NCI-H748 treated with DMSO at 0.1 percent for 48 hours (cell line): ENCODE results near the gene TTC33.
"Not testable (repeated sequence)": the region's sequence is repeated elsewhere in the genome, so short reads cannot be mapped to it uniquely, and the experiment has no call there.

ENCODE experiments used
- DNase-seq: peaks from one replicate; lab custom pipeline; 2025; lab: John Stamatoyannopoulos, UW

Gene TTC33

GRCh38 chr5:40614923-40615585 lies 140.7 kb downstream of the TTC33 start:
- no peak for DNase-seq

DNA sequence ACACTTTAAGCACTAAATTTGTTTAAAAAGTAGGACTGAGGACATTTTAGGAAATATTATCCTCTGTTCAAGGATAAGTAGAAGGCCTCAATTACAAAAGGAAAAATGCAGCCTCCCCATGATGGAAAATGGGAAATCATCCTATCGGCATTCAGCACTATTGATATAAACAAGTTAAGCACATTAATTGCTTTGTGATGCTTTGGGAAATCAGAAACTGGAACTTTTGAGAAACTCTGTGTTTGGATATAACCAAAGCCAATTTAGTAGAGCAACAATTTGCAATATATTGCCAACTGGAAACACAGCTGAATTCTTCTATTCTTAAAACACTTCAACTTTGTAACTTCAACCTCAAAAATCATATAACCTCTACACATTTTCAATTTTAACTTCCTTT lies 141.3 kb downstream of the TTC33 start:
- DNase-seq = no peak

GRCh38 chr5:40607202-40607601 lies 148.6 kb downstream of the TTC33 start:
- DNase-seq = no peak

DNA sequence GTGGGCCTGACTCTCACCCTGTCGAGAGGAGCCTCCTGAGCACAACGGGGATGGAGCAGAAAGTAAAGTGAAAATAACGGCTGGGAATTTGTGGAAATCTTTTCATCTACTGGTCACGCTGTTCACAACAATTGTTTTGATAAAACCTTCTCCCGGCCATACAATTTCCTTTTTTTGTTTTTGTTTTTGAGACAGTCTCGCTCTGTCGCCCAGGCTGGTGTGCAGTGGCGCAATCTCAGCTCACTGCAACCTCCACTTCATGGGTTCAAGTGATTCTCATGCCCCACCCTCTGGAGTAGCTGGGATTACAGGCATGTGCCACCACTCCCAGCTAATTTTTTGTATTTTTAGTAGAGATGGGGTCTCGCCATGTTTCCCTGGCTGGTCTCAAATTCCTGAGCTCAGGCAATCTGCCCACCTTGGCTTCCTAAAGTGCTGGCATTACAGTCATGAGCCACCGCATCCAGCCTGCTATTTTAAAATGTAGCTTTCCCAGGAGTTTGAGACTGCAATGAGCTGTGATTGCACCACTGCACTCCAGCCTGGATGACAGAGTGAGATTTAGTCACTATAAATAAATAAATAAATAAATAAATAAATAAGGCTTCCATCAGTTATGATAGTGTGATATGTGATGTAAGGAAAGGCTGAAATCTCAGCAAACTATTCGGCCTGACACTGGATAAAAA lies 149.5 kb downstream of the TTC33 start:
- no peak for DNase-seq

GRCh38 chr5:40605295-40605958 lies 150.3 kb downstream of the TTC33 start:
- no peak for DNase-seq

- DNase-seq = peak; percentile 63
Measured at GRCh38 chr5:40603378-40603777, 152.4 kb downstream of the TTC33 start.

DNA sequence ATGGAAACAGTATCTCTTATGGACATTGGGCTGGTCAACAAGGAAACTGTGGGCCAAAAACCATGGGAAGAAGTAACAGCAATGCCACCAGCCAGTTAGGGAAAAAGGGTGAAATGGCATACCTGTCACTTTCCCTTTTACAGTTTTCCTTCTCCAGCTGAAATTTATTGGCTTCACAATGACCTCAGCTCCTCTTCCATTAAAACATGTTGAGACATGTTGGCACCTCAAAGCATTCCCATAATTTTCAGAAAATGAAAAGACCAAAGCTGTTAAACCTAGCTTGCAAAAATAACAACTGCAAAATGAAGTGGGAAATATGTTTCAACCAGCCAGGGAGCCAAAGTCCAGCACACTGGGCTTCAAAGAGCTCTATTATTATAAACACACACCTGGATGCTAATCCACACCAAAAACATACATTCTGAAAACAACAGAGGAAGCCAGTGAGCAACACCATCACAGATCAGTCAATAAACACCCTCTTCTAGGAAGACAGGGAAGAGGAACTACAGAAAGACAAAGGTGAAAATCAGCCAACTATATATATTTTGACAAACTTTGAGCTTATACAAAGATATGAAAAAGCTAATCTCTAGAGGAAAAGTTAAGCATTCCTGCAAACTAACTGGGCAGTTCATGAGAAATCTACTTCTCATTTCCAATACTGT lies 154.4 kb downstream of the TTC33 start:
- peak; percentile 78 for DNase-seq

GRCh38 chr5:40600383-40600782 lies 155.4 kb downstream of the TTC33 start:
- peak; percentile 73 for DNase-seq

DNA sequence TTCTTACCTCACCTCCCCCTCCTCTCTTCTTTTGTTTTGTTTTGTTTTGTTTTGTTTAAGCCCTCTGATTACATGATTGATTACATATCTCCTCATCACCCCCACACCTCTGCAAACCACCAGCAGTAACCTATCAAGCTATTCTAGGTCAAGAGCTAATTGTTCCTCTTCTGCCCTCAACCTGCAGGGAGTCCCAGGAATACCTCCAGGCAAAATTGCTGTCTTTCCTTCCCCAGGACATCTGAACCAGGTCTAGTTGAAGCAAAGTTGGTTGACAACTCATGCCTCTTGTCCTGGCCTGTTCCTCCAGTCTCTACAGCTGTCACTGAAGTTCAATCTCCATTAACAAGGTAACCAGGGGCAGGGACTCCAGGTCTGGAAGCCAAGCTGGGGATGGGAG lies 156.1 kb downstream of the TTC33 start:
- no peak for DNase-seq

GRCh38 chr5:40594811-40595210 lies 160.9 kb downstream of the TTC33 start:
- no peak for DNase-seq

GRCh38 chr5:40591727-40592396 lies 163.9 kb downstream of the TTC33 start:
- DNase-seq = not testable (repeated sequence)

DNA sequence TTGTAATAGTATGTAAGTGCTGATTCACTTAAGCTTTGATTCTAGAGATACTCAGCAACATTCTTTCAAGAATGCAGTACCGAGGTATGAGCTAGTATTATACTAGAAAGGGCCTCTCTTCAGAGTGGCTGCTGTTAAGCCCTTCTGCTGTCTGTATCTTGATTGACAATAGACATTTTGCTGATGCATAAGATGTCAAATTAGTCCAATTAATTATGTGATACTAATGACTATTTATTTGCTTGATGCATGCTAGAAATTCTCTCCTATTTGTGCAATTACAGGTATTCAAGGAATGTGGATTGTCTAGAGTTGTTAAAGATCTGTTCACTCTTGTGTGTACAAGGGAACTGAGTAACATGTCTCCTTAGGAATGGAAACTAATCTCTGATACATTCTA lies 168.4 kb downstream of the TTC33 start:
- DNase-seq = no peak

DNA sequence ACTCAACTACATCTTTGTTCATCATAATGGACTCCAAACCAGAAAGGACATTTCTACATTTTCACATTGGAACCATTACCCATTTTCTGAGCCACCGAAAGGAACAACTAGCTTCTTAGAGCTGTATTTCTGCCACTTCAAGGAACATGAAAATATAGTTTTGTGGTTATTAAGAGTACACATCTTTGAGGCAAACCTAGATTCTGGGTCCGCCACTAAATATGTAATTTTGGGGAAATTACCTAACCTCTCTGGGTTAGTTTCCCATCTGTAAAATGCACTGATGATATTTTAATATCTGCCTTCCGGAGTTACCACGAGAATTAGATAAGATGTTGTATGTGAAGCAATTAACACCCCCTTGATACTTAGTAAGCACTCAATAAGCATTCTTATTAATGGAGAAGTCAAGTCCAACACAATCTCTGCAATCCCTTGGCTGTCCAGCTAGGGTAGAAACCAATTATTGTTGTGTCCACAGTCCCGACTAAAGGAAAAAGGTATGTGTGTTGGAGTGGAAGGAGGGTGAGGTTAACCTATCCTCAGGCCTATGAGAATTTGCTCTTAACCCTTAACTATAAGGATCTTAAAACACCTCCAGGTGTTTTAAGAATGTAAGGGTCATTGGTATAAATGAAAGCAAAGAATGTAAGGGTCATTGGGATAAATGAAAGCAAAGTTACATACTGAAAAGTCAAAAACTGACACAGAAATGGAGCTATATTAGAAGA lies 170.1 kb downstream of the TTC33 start:
- no peak for DNase-seq

DNA sequence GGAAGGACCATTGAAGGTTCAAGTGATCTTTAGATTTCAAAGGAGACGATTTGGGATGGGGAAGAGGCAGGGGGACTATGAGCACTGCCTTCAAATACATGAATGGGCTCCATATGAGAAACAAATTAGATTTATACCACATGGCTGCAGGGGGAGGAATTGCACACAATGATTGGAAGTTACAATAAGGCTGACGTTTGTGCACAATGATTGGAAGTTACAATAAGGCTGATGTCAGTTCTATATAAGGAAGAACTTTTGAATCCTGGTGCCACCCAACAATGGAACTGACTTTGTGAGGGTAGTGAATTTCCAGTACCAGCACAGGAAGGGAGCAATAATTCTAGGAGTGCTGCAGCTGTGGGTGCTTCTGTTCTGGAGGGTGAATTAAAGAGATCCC lies 171.7 kb downstream of the TTC33 start:
- no peak for DNase-seq

- no peak for DNase-seq
Measured at GRCh38 chr5:40578501-40579451, 177.0 kb downstream of the TTC33 start.

DNA sequence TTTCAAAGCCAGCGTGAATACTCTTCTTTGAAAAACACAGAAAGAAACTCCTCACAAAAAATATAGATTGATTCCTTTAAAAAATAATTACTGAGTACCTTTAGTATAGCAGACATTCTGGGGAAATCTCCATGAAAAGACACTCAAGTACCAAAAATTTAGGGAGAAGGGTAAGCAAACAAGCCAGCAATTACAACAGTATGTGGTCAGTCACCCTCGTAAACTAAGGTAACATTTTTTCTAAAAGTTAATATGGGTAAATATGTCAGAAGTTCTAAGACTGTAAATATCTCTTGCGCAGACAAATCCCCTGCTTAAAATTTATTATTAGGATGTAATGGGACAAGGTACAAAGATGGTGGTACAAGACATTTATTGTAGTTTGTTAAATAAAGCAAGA lies 178.0 kb downstream of the TTC33 start:
- no peak for DNase-seq

DNA sequence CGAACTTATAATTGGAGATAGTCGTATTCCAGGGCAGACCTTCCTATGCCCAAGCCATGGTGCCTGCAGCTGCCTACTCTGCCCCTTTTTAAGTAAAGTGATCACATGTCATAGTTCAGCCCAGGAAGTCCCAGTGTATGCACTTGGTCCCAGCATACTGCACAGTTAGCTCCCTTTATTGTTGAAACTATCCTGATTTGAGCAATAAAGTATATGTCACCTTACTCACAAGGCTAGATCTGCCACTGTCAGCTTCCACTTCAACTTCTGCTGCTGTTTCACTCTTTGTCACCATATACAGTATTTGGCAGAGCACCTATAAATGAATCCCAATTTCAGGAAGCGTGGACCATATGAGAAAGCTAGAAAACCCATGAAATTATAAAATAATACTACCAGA lies 179.8 kb downstream of the TTC33 start:
- no peak for DNase-seq

GRCh38 chr5:40575411-40575810 lies 180.3 kb downstream of the TTC33 start:
- no peak for DNase-seq

DNA sequence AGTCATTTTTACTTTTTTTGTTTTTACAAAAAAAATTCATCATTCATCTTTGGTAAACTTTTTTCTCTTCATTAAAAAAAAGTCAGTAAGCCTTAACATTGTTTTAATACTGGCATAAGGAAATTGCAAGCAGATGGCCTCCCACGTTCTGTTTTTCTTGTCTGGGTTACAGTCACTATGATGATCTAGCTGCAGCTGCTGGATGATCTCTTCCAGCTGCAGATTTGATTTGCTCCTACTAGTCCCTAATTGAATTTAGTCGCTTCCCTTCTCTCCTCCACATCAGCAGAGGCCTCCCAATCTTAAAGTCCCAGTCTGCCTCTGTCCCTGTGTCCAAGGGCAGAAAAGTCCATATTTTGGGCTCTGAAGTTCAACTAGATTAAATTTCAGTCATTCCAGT lies 182.8 kb downstream of the TTC33 start:
- no peak for DNase-seq

GRCh38 chr5:40572391-40572790 lies 183.4 kb downstream of the TTC33 start:
- DNase-seq = no peak
